H1 (cell line): ENCODE results near the gene CELF2. TPM values are rescaled to one million over a fixed set of nuclear protein-coding genes. Genes with fewer than 3 reads are reported as not detected.

Experiments
- CTCF ChIA-PET: fragments of 300-600 bp; sonication (Branson Sonifier 250); formaldehyde crosslinking; loops from one replicate; lab custom pipeline; 2021; ENCODE audit not compliant: partially characterized antibody; lab: Charles Lee
- POLR2A ChIA-PET: fragments of 300-600 bp; sonication (Branson Sonifier 250); formaldehyde crosslinking; loops from one replicate; lab custom pipeline; 2021; ENCODE audit warnings: inconsistent platforms; ENCODE audit not compliant: partially characterized antibody; lab: Charles Lee
- DNase-seq, 2 experiments: peaks; one replicate each; pipeline versions ENCODE4 v3.0.0 to v3.0.0-alpha.2; 2010 to 2022; ENCODE audit warnings: low spot score in 2 of 2, low read depth in 1 of 2, mixed read lengths in 1 of 2
- FAIRE-seq: peaks from 2 replicates; lab custom pipeline; 2011; peaks lifted over from hg19 to GRCh38; lab: Jason Lieb, UNC
- H2AFZ ChIP-seq: 2 replicates; pipeline ENCODE4 v1.8.1; 2012; ENCODE audit warnings: low read length, inconsistent platforms
- H2AK5ac ChIP-seq: 2 replicates; pipeline ENCODE4 v1.6.1; 2013; ENCODE audit warnings: low read depth, low read length
- H2BK120ac ChIP-seq: replicated peaks from 2 replicates; pipeline ENCODE3; 2013; ENCODE audit warnings: low read depth, low read length, inconsistent platforms
- H2BK12ac ChIP-seq: 2 replicates; pipeline ENCODE4 v1.6.1; 2013; ENCODE audit warnings: low read depth, low read length
- H2BK15ac ChIP-seq: 2 replicates; pipeline ENCODE4 v1.6.1; 2013; ENCODE audit warnings: low read length
- H2BK20ac ChIP-seq: 2 replicates; pipeline ENCODE4 v1.6.1; 2013; ENCODE audit warnings: low read length
- H2BK5ac ChIP-seq: 2 replicates; pipeline ENCODE4 v1.6.1; 2013; ENCODE audit warnings: low read depth, low read length
- H3K14ac ChIP-seq: 2 replicates; pipeline ENCODE4 v1.6.1; 2013; ENCODE audit warnings: inconsistent platforms; ENCODE audit not compliant: insufficient read length
- H3K18ac ChIP-seq: 2 replicates; pipeline ENCODE4 v1.6.1; 2013; ENCODE audit warnings: low read length; ENCODE audit errors: extremely low read depth
- H3K23ac ChIP-seq: 2 replicates; pipeline ENCODE4 v1.6.1; 2013; ENCODE audit warnings: inconsistent platforms; ENCODE audit not compliant: insufficient read length
- H3K23me2 ChIP-seq: 2 replicates; pipeline ENCODE4 v1.6.1; 2013; ENCODE audit warnings: low read depth, low read length
- H3K27ac ChIP-seq: 2 replicates; pipeline ENCODE4 v1.6.1; 2011; ENCODE audit warnings: low read depth, low read length, inconsistent platforms
- H3K27me3 ChIP-seq, 4 experiments: replicated peaks in 1 of 4; 1 replicate in 1 of 4; 2 replicates in 3 of 4; pipeline versions ENCODE4 v1.6.1 to v1.8.1; 2011 to 2013; ENCODE audit warnings: low read length in 3 of 4, mild to moderate bottlenecking in 3 of 4, inconsistent platforms in 2 of 4, mixed read lengths in 2 of 4, moderate library complexity in 1 of 4; ENCODE audit not compliant: control insufficient read depth in 3 of 4, insufficient read depth in 3 of 4; ENCODE audit errors: extremely low read depth in 1 of 4
- H3K36me3 ChIP-seq, 4 experiments: 2 replicates each; pipeline versions ENCODE4 v1.6.1 to v1.8.1; 2011 to 2013; ENCODE audit warnings: mild to moderate bottlenecking in 4 of 4, low read length in 3 of 4, moderate library complexity in 2 of 4, control low read depth in 1 of 4, inconsistent platforms in 1 of 4; ENCODE audit not compliant: insufficient read depth in 4 of 4, control insufficient read depth in 2 of 4
- H3K4ac ChIP-seq: replicated peaks from 2 replicates; pipeline ENCODE3; 2013; ENCODE audit warnings: low read length, low read depth, mixed read lengths, inconsistent platforms; ENCODE audit not compliant: insufficient read length
- H3K4me1 ChIP-seq, 4 experiments: replicated peaks in 1 of 4; 1 replicate in 1 of 4; 2 replicates in 3 of 4; pipeline versions ENCODE4 v1.6.1 to v1.8.1; 2011 to 2013; ENCODE audit warnings: low read length in 3 of 4, inconsistent platforms in 2 of 4, mixed read lengths in 1 of 4; ENCODE audit not compliant: insufficient read depth in 4 of 4, control insufficient read depth in 3 of 4
- H3K4me2 ChIP-seq, 2 experiments: 2 replicates each; pipeline versions ENCODE4 v1.6.1 to v1.8.1; 2011 to 2013; ENCODE audit warnings: low read depth in 2 of 2, low read length in 2 of 2, control low read depth in 1 of 2, inconsistent platforms in 1 of 2, mild to moderate bottlenecking in 1 of 2; ENCODE audit not compliant: insufficient read depth in 1 of 2
- H3K4me3 ChIP-seq, 4 experiments: fragments of 200-600, 300-600 bp in 1 of 4; sonication (generic), shearing (Covaris generic), sonication (Bioruptor Twin) in 1 of 4; 2 replicates each; pipeline versions ENCODE4 v1.5.1 to v1.8.1; 2011 to 2016; ENCODE audit warnings: low read length in 4 of 4, low read depth in 3 of 4, control low read depth in 2 of 4, inconsistent platforms in 2 of 4, mild to moderate bottlenecking in 2 of 4, mixed read lengths in 1 of 4, moderate library complexity in 1 of 4; ENCODE audit not compliant: insufficient read depth in 2 of 4; ENCODE audit errors: extremely low read depth in 1 of 4
- H3K56ac ChIP-seq: replicated peaks from 2 replicates; pipeline ENCODE3; 2013; ENCODE audit warnings: low read depth, mild to moderate bottlenecking, mixed read lengths, low read length, inconsistent platforms; ENCODE audit not compliant: insufficient read length
- H3K79me1 ChIP-seq: 2 replicates; pipeline ENCODE4 v1.6.1; 2013; ENCODE audit warnings: low read depth, low read length, control low read depth
- H3K79me2 ChIP-seq, 2 experiments: 2 replicates each; pipeline versions ENCODE4 v1.6.1 to v1.8.1; 2012 to 2013; ENCODE audit warnings: low read length in 2 of 2, mild to moderate bottlenecking in 2 of 2, inconsistent platforms in 1 of 2; ENCODE audit not compliant: insufficient read depth in 2 of 2, control insufficient read depth in 1 of 2
- H3K9ac ChIP-seq, 4 experiments: replicated peaks in 1 of 4; 1 replicate in 1 of 4; 2 replicates in 3 of 4; pipeline versions ENCODE4 v1.6.1 to v1.8.1; 2011 to 2013; ENCODE audit warnings: low read depth in 3 of 4, low read length in 3 of 4, control low read depth in 2 of 4, mild to moderate bottlenecking in 2 of 4, moderate library complexity in 2 of 4, inconsistent platforms in 1 of 4; ENCODE audit errors: extremely low read depth in 1 of 4
- H3K9me3 ChIP-seq, 2 experiments: 2 replicates each; pipeline versions ENCODE4 v1.6.1 to v1.8.1; 2012 to 2013; ENCODE audit warnings: mild to moderate bottlenecking in 2 of 2, moderate library complexity in 2 of 2, control low read depth in 1 of 2, inconsistent platforms in 1 of 2, low read depth in 1 of 2, low read length in 1 of 2, mixed read lengths in 1 of 2; ENCODE audit not compliant: insufficient read depth in 2 of 2
- H4K20me1 ChIP-seq, 2 experiments: replicated peaks in 1 of 2; 2 replicates each; pipeline versions ENCODE3 to v1.8.1; 2011 to 2013; ENCODE audit warnings: inconsistent platforms in 2 of 2, low read length in 2 of 2, mild to moderate bottlenecking in 1 of 2; ENCODE audit not compliant: insufficient read depth in 2 of 2, control insufficient read depth in 1 of 2
- H4K5ac ChIP-seq: 2 replicates; pipeline ENCODE4 v1.6.1; 2013; ENCODE audit warnings: low read length, low read depth, mixed read lengths, inconsistent platforms; ENCODE audit not compliant: insufficient read length
- H4K8ac ChIP-seq: 2 replicates; pipeline ENCODE4 v1.8.0; 2013; ENCODE audit warnings: mild to moderate bottlenecking, moderate library complexity, low read length, inconsistent platforms; ENCODE audit not compliant: insufficient read depth; ENCODE audit errors: extremely low read depth
- H4K91ac ChIP-seq: replicated peaks from 2 replicates; pipeline ENCODE3; 2013; ENCODE audit warnings: low read length, mixed read lengths, inconsistent platforms; ENCODE audit not compliant: insufficient read length
- CHD1 ChIP-seq: IDR thresholded peaks from 2 replicates; pipeline ENCODE4 v1.6.1; 2012; ENCODE audit warnings: low read depth, low read length, improper control_type of control experiment
- EZH2 ChIP-seq: fragments of 200-600 bp; sonication (generic); IDR thresholded peaks from 2 replicates; pipeline ENCODE4 v1.7.1; 2012; ENCODE audit warnings: low read depth, mild to moderate bottlenecking, moderate library complexity, low read length, inconsistent platforms; ENCODE audit not compliant: severe bottlenecking
- HDAC6 ChIP-seq: IDR thresholded peaks from one replicate; pipeline ENCODE4 v1.7.1; 2012; ENCODE audit warnings: low read depth, mild to moderate bottlenecking, inconsistent platforms, low read length, moderate library complexity
- MAX ChIP-seq: IDR thresholded peaks from 2 replicates; pipeline ENCODE4 v1.6.1; 2012; ENCODE audit warnings: inconsistent platforms
- RAD21 ChIP-seq, 2 experiments: IDR thresholded peaks in 1 of 2; conservative IDR thresholded peaks in 1 of 2; 2 replicates each; pipeline ENCODE4 v1.6.1; 2011; ENCODE audit warnings: low read depth in 2 of 2, low read length in 2 of 2, improper control_type of control experiment in 1 of 2, inconsistent platforms in 1 of 2, mild to moderate bottlenecking in 1 of 2, moderate library complexity in 1 of 2
- RFX5 ChIP-seq: IDR thresholded peaks from 2 replicates; pipeline ENCODE4 v1.6.1; 2011; ENCODE audit warnings: low read depth, low read length, improper control_type of control experiment, borderline replicate concordance
- WGBS, 2 experiments: shearing (Covaris generic) in 1 of 2; methylation state at CpG; one replicate each; pipeline versions ENCODE4 v1.1.6 to v1.1.7; 2013 to 2015; ENCODE audit warnings: low lambda C conversion rate in 2 of 2, mixed read lengths in 2 of 2, inconsistent platforms in 1 of 2, low coverage in 1 of 2, missing lambda C conversion rate in 1 of 2; ENCODE audit not compliant: insufficient replicate concordance in 2 of 2, insufficient coverage in 1 of 2, insufficient read length in 1 of 2; ENCODE audit errors: extremely low coverage in 1 of 2, missing lambda C conversion rate in 1 of 2; 5-methylcytosine and 5-hydroxymethylcytosine counted together
- polyA plus RNA-seq, 7 experiments: library from polyadenylated mRNA; depleted of rRNA in 3 of 7; stranded (reverse) in 5 of 7; unstranded in 2 of 7; fragments of >200 nt in 5 of 7; fragments of 200-250 nt in 2 of 7; gene quantifications; 1 replicate in 5 of 7; 2 replicates in 1 of 7; 4 replicates in 1 of 7; pipeline versions ENCODE4 v1.2.1 to v1.2.3, GENCODE V29; 2011 to 2013; ENCODE audit warnings: missing spikeins in 2 of 7, mixed read lengths in 2 of 7
- total RNA-seq: library from RNA; stranded (reverse); fragmentation: NEBNext Ultra II Directional; extraction: Animal tissue kit (Norgen Biotek cat#: 25700); gene quantifications from 2 replicates; pipeline ENCODE4 v1.2.1, GENCODE V29; 2021

CELF2 gene
- total and polyA plus RNA-seq, 2 of the 8 experiments (the other 6 are each of a cell fraction or from before 2014, with no cell fraction given), result 18.3 to 22.7 TPM

GRCh38 chr10:11045487-11045886, 27.8 kb downstream of the CELF2 start:
- Histone ChIP-seq H2BK15ac (no peak overlapping the region), H3K27me3 (no peaks in the 10 kb centered on the region), H4K5ac (no peak overlapping the region), H2AK5ac (no peak overlapping the region), H3K79me2 (no peaks in the 10 kb centered on the region; a peak in 1 of 4 replicates), H3K27ac (no peak overlapping the region), H3K9ac (no peak overlapping the region), H3K14ac (no peak overlapping the region), H2BK20ac (no peak overlapping the region), H3K23ac (no peak overlapping the region), H3K4me3 (no peak overlapping the region), H4K8ac (no peak overlapping the region), H2BK120ac (no peak overlapping the region), H3K36me3 (no peaks in the 10 kb centered on the region), H3K9me3 (no peaks in the 10 kb centered on the region), H3K4me1 (peaks cover 0 to 9% (median 4%) of the 10 kb centered on the region in 4 experiments; a peak in 3 of 7 replicates), H2AFZ (no peak overlapping the region), H3K4ac (no peak overlapping the region), H3K79me1 (no peaks in the 10 kb centered on the region), H3K4me2 (no peak overlapping the region), H2BK5ac (no peak overlapping the region), H2BK12ac (no peak overlapping the region), H3K56ac (no peak overlapping the region), H3K18ac (no peak overlapping the region), H3K23me2 (no peaks in the 10 kb centered on the region), H4K20me1 (no peaks in the 10 kb centered on the region), H4K91ac (no peak overlapping the region)
- DNase-seq, result no peak
- WGBS, 2 experiments, result 93% methylated on average over 3 of the region's 3 CpGs; no CpG with 5 or more reads in 1 of the 2 experiments
- POLR2A ChIA-PET, result interaction anchor here (0.6 kb wide), 1 partner anchor 63 kb away, joined by 3 read pairs; no protein-coding TSS in a partner anchor
- no peak for FAIRE-seq
- TF ChIP-seq RAD21 (IDR thresholded peaks at IDR 0.05 in 1 of 2, conservative IDR thresholded peaks at IDR 0.05 in 1 of 2; ENCODE audit: low read depth in 2 of 2, low read length in 2 of 2) (no peak), HDAC6 (no peak), EZH2 (no peak), CHD1 (no peak), RFX5 (no peak), MAX (no peak)
- CTCF ChIA-PET, result no interaction called here
